Lower lobe of right lung (tissue), 2 donors: ENCODE measurements around the gene CYP3A7. TPM values are rescaled to one million over a fixed set of nuclear protein-coding genes. Genes with fewer than 3 reads are reported as not detected.

Experiments used
- ATAC-seq, 2 donors: fragments of 200-7000 bp; cut with Tn5 transposase; one replicate each; pipeline ENCODE4 v1.9.1; 2020 to 2022; ENCODE audit warnings: mild to moderate bottlenecking in 2 of 2, moderate library complexity in 2 of 2
- DNase-seq: peaks from one replicate; pipeline ENCODE4 v3.0.0-alpha.2; 2020
- H3K27ac ChIP-seq: fragments of 200-600 bp; one replicate; pipeline ENCODE4 v1.8.0; 2022
- H3K27me3 ChIP-seq: fragments of 200-600 bp; one replicate; pipeline ENCODE4 v1.8.0; 2022; ENCODE audit warnings: low read depth
- H3K36me3 ChIP-seq: fragments of 200-600 bp; one replicate; pipeline ENCODE4 v1.8.0; 2022; ENCODE audit warnings: mild to moderate bottlenecking
- H3K4me1 ChIP-seq: fragments of 200-600 bp; one replicate; pipeline ENCODE4 v1.8.0; 2022
- H3K4me3 ChIP-seq: fragments of 200-600 bp; one replicate; pipeline ENCODE4 v1.8.0; 2022; ENCODE audit warnings: mild to moderate bottlenecking
- H3K9me3 ChIP-seq: fragments of 200-600 bp; one replicate; pipeline ENCODE4 v1.8.0; 2022
- CTCF ChIP-seq: fragments of 200-600 bp; IDR thresholded peaks from one replicate; pipeline ENCODE4 v1.8.0; 2022; ENCODE audit warnings: antibody characterized with exemption, mild to moderate bottlenecking
- intact Hi-C: fragments of 100-400 bp; cut with DNase I; formaldehyde crosslinking; loops from one replicate; pipeline ENCODE4 v1.11.0; 2022
- total RNA-seq: library from RNA; stranded (reverse); fragmentation: NEBNext Ultra II Directional; extraction: Animal tissue kit (Norgen Biotek cat#: 25700); gene quantifications from one replicate; pipeline ENCODE4 v1.2.1, GENCODE V29; 2021
- donor health status: DM: no; HTN: yes; CAD: no; lungs with severe emphysema.

The CYP3A7 gene
- total RNA-seq, 1 donor from 2014 or later, result 0.21 TPM

DNA sequence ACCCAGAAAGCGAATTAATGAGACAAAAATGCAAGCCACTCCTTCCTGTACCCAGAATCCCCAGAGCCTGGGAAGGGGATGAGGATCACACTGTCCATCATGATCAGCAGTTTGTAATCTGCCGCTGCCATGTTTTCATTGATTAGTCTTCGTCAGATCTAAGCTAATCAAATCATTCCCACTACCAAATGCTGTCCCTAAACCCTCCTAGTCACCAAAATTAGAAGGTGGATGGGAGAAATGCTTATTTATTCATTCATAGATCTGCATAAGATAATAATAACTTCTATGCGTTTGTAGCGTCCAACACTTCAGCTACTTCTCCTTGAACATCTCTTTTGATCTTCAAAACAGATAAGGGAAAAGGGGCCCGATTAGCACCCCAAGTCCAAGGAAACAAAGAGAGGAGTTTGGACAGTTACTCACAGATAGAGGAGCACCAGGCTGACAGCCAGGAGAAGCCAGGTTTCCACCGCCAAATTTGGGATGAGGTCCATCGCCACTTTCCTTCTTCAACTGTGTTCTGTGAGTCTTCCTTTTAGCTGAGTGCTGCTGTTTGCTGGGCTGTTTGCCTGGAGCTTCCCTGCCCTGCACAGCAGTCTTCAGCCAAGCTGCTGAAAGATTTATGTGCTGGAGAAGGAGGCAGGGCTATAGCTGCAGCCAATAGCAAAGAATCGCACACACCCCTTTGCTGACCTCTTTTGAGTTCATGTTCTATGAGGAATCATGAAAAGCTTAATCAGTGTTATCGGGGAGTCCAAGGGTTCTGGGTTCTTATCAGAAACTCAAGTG, 55.4 kb downstream of the CYP3A7 start, which contains the start of gene CYP3A5:
CYP3A5 (minus strand) TSS at position 597 of the 792 bp plus-strand sequence; CDS start at position 497, 100 bp downstream.
- ATAC-seq, result peak; percentile 61 to 83
- no peak for DNase-seq
- intact Hi-C loops, result no loop called here
- Histone ChIP-seq H3K36me3 (no peaks in the 10 kb centered on the region), H3K27ac (no peak within 1 kb of the TSS), H3K9me3 (no peaks in the 10 kb centered on the region), H3K4me3 (peak within 1 kb of the TSS; percentile 47), H3K4me1 (peaks cover 5% of the 10 kb centered on the region), H3K27me3 (no peaks in the 10 kb centered on the region)
- no peak for TF ChIP-seq CTCF

DNA sequence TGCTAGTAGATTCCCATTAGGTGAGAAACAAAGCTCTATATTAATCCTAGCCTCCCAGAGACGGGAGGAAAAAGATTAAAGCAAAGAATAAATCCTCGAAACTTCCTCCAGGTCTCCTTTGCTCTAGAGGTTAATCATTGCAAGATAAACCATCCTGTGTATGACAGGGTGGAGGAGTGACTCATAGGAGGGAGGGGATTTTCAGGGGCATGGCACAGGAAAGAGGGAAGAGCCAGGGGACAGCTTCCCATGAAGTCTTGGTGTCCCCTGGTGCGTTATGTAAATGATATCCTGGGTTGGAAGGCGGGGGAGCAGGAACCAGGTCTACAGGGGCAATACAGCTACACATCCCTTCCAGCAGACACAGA, 56.0 kb downstream of the CYP3A7 start:
- Histone ChIP-seq H3K9me3 (no peaks in the 10 kb centered on the region), H3K4me3 (peak overlapping the region; percentile 47), H3K4me1 (peaks cover 5% of the 10 kb centered on the region), H3K36me3 (no peaks in the 10 kb centered on the region), H3K27me3 (no peaks in the 10 kb centered on the region), H3K27ac (no peak overlapping the region)
- TF ChIP-seq CTCF, result no peak
- ATAC-seq (peak; percentile 52 to 78), DNase-seq (no peak)
- intact Hi-C loops, result no loop called here

- Histone ChIP-seq H3K4me1 (peaks cover 5% of the 10 kb centered on the region), H3K27me3 (no peaks in the 10 kb centered on the region), H3K9me3 (no peaks in the 10 kb centered on the region), H3K4me3 (peak overlapping the region; percentile 47), H3K36me3 (peaks cover 8% of the 10 kb centered on the region), H3K27ac (no peak overlapping the region)
- DNase-seq, result no peak
- ATAC-seq, result no peak
- TF ChIP-seq CTCF, result no peak
- intact Hi-C loops, result no loop called here
These were observed 57.3 kb downstream of the CYP3A7 start for GRCh38 chr7:99677648-99678045.

DNA sequence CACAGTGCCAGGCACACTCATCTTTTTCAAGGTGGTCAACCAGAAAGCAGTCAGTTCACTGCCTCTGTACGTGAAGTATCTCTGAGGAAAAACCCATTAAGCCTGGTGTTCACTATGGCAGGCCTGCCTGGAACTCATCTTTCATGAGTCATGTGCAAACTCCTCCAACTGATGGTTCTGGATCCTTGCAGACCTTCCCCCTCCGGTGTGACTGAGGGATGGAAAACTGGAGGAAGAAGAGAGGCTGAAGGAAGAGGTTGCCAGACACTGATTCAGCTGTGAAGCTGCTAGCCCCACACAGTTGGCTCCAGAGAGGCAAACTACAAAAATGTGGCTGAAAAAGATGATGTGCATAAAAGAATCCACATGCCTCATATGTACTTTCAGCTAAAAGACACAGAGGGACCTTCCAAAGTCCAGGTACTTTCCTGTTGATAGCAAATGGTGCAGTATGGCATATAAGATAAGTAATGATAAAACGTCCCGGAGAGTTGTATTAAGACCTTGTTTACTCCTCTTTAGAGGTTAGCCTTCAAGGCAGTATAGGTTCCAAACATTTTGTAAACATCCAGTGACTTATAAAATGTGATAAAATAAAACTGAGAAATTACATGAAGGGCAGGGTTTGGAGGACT, 57.9 kb downstream of the CYP3A7 start:
- Histone ChIP-seq H3K4me1 (peaks cover 5% of the 10 kb centered on the region), H3K36me3 (peaks cover 13% of the 10 kb centered on the region), H3K9me3 (no peaks in the 10 kb centered on the region), H3K4me3 (no peak overlapping the region), H3K27ac (no peak overlapping the region), H3K27me3 (no peaks in the 10 kb centered on the region)
- DNase-seq (no peak), ATAC-seq (no peak)
- intact Hi-C loops, result no loop called here
- TF ChIP-seq CTCF, result no peak

DNA sequence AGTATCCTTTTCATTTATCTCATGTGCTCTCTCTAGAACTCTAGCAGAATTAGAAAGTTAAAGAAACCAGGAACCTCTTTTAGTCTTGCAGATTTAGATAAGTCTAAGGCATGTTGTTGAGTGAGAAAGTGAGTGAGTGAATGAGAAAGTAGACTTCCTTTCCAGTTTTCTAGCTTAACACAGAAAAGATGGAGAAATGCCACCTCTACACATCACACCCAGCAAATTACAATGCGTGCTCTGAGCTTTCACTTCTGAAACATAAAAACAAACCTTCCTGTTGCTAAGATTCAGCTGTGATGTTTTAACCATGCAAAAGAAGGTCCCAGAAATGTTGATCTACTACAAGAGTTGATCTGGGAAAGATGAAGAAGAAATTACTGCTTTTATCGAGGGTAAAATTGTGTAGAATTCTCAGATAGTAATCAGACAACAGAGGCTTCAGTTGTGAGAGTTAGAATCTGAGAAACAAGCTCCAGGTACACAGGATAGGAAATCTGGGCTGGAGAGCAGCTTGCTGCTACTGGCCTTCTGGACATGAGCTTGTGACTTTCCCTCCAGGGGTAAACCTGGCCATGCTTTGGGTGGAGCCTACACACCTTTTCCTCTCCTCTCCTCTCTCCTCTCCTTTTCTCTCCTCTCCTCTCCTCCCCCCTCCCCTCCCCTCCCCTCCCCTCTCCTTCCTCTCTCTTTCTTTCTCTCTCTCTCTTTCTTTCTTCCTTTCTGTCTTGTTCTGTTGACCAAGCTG, 59.8 kb downstream of the CYP3A7 start:
- H3K9me3 ChIP-seq, result no peaks in the 10 kb centered on the region
- no peak overlapping the region for H3K27ac ChIP-seq
- intact Hi-C loops, result no loop called here
- H3K4me1 ChIP-seq, result peaks cover 5% of the 10 kb centered on the region
- no peaks in the 10 kb centered on the region for H3K27me3 ChIP-seq
- no peak for DNase-seq
- TF ChIP-seq CTCF, result no peak
- H3K4me3 ChIP-seq, result no peak overlapping the region
- no peak for ATAC-seq
- H3K36me3 ChIP-seq, result peaks cover 17% of the 10 kb centered on the region
